Measurements from ENCODE around the gene MYL9.
"Not testable (repeated sequence)": the region's sequence is repeated elsewhere in the genome, so short reads cannot be mapped to it uniquely, and the experiment has no call there.

MYL9 gene

GRCh38 chr20:36549942-36550789 lies 8.8 kb downstream of the MYL9 start:
- DNase-seq (ENCODE audit: low read depth): no peak

GRCh38 chr20:36550790-36551299 lies 9.5 kb downstream of the MYL9 start:
- DNase-seq (ENCODE audit: low read depth): no peak

- no peak for DNase-seq (ENCODE audit: low read depth)
Observed at GRCh38 chr20:36555248-36555647, 13.9 kb downstream of the MYL9 start.

GRCh38 chr20:36562724-36563123 lies 21.4 kb downstream of the MYL9 start:
- no peak for DNase-seq (ENCODE audit: low read depth)

GRCh38 chr20:36563374-36563773 lies 22.1 kb downstream of the MYL9 start:
- no peak for DNase-seq (ENCODE audit: low read depth)

- DNase-seq (ENCODE audit: low read depth): not testable (repeated sequence)
Observed at GRCh38 chr20:36564078-36564725, 22.9 kb downstream of the MYL9 start.

GRCh38 chr20:36564726-36565121 lies 23.4 kb downstream of the MYL9 start:
- not testable (repeated sequence) for DNase-seq (ENCODE audit: low read depth)

- DNase-seq (ENCODE audit: low read depth): no peak
Observed at GRCh38 chr20:36565520-36565919, 24.2 kb downstream of the MYL9 start.

- DNase-seq (ENCODE audit: low read depth): no peak
Observed at GRCh38 chr20:36569847-36570429, 28.6 kb downstream of the MYL9 start.

GRCh38 chr20:36571564-36572504 lies 30.5 kb downstream of the MYL9 start:
- DNase-seq (ENCODE audit: low read depth): no peak

- peak; percentile 64 for DNase-seq (ENCODE audit: low read depth)
Observed at GRCh38 chr20:36572701-36573102, 31.4 kb downstream of the MYL9 start.

GRCh38 chr20:36573103-36573797 lies 31.9 kb downstream of the MYL9 start, which contains the start of gene TGIF2:
TGIF2 (plus strand) TSS chr20:36573597; CDS start chr20:36578775, 5,178 bp downstream.
- DNase-seq (ENCODE audit: low read depth): peak; percentile 86

- DNase-seq (ENCODE audit: low read depth): no peak
Observed at GRCh38 chr20:36573798-36574365, 32.6 kb downstream of the MYL9 start.

GRCh38 chr20:36574366-36575135 lies 33.2 kb downstream of the MYL9 start:
- DNase-seq (ENCODE audit: low read depth): peak; percentile 33

- no peak for DNase-seq (ENCODE audit: low read depth)
Observed at GRCh38 chr20:36576081-36576445, 34.7 kb downstream of the MYL9 start.

- no peak for DNase-seq (ENCODE audit: low read depth)
Observed at GRCh38 chr20:36578356-36579041, 37.2 kb downstream of the MYL9 start.

- no peak for DNase-seq (ENCODE audit: low read depth)
Observed at GRCh38 chr20:36579996-36580545, 38.8 kb downstream of the MYL9 start.

- DNase-seq (ENCODE audit: low read depth): no peak
Observed at GRCh38 chr20:36582322-36582721, 41.0 kb downstream of the MYL9 start.

- no peak for DNase-seq (ENCODE audit: low read depth)
Observed at GRCh38 chr20:36582821-36583220, 41.5 kb downstream of the MYL9 start.
